DOHH2 (cell line): ENCODE data around the gene PRSS53.

ENCODE experiments used
- EZH2phosphoT487 ChIP-seq: fragments of 200-600 bp; sonication (generic); IDR thresholded peaks from 2 replicates; pipeline ENCODE4 v1.6.1; 2017; ENCODE audit warnings: borderline replicate concordance, mild to moderate bottlenecking, antibody characterized with exemption, low read length, moderate library complexity, mixed read lengths
- TF ChIP-seq, protein P1 (sequence below): fragments of 200-600 bp; sonication (generic); IDR thresholded peaks from one replicate; pipeline ENCODE4 v1.5.1; 2014; ENCODE audit warnings: antibody characterized with exemption, mild to moderate bottlenecking, low read depth, low read length; ENCODE audit not compliant: poor library complexity, severe bottlenecking

DNA sequence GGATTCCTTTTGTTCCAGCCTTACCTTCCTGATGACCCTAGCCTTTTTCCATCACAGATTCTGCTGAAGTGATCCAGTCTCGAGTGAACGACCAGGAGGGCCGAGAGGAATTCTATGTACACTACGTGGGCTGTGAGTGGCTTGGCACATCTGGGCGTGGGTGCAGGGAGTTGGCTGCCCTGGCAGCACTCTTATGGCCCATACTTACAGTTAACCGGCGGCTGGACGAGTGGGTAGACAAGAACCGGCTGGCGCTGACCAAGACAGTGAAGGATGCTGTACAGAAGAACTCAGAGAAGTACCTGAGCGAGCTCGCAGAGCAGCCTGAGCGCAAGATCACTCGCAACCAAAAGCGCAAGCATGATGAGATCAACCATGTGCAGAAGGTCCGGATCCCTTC, 31.4 kb upstream of the PRSS53 start:
- TF ChIP-seq, protein P1, sequence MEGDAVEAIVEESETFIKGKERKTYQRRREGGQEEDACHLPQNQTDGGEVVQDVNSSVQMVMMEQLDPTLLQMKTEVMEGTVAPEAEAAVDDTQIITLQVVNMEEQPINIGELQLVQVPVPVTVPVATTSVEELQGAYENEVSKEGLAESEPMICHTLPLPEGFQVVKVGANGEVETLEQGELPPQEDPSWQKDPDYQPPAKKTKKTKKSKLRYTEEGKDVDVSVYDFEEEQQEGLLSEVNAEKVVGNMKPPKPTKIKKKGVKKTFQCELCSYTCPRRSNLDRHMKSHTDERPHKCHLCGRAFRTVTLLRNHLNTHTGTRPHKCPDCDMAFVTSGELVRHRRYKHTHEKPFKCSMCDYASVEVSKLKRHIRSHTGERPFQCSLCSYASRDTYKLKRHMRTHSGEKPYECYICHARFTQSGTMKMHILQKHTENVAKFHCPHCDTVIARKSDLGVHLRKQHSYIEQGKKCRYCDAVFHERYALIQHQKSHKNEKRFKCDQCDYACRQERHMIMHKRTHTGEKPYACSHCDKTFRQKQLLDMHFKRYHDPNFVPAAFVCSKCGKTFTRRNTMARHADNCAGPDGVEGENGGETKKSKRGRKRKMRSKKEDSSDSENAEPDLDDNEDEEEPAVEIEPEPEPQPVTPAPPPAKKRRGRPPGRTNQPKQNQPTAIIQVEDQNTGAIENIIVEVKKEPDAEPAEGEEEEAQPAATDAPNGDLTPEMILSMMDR = no peak
- no peak for TF ChIP-seq EZH2phosphoT487
